Measurements from ENCODE around the gene SRPX2. TPM values are rescaled to one million over a fixed set of nuclear protein-coding genes. Genes with fewer than 3 reads are reported as not detected.

Gene SRPX2, protein sequence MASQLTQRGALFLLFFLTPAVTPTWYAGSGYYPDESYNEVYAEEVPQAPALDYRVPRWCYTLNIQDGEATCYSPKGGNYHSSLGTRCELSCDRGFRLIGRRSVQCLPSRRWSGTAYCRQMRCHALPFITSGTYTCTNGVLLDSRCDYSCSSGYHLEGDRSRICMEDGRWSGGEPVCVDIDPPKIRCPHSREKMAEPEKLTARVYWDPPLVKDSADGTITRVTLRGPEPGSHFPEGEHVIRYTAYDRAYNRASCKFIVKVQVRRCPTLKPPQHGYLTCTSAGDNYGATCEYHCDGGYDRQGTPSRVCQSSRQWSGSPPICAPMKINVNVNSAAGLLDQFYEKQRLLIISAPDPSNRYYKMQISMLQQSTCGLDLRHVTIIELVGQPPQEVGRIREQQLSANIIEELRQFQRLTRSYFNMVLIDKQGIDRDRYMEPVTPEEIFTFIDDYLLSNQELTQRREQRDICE
- 1 to 10 TPM; 4.9 to 7.3 (median 5.1) TPM for total RNA-seq
- polyA plus RNA-seq, result 1 to 10 TPM; 2.1 to 2.8 (median 2.3) TPM
- long read RNA-seq, donor 1, result 0 reads
- long read RNA-seq, donor 2, full-length matches to known transcripts, result 1 of 2 reads
- long read RNA-seq, donor 2, partial matches to known transcripts, result 0 of 2 reads
- long read RNA-seq, donor 2, other reads (novel, unspliced or antisense), result 1 of 2 reads

DNA sequence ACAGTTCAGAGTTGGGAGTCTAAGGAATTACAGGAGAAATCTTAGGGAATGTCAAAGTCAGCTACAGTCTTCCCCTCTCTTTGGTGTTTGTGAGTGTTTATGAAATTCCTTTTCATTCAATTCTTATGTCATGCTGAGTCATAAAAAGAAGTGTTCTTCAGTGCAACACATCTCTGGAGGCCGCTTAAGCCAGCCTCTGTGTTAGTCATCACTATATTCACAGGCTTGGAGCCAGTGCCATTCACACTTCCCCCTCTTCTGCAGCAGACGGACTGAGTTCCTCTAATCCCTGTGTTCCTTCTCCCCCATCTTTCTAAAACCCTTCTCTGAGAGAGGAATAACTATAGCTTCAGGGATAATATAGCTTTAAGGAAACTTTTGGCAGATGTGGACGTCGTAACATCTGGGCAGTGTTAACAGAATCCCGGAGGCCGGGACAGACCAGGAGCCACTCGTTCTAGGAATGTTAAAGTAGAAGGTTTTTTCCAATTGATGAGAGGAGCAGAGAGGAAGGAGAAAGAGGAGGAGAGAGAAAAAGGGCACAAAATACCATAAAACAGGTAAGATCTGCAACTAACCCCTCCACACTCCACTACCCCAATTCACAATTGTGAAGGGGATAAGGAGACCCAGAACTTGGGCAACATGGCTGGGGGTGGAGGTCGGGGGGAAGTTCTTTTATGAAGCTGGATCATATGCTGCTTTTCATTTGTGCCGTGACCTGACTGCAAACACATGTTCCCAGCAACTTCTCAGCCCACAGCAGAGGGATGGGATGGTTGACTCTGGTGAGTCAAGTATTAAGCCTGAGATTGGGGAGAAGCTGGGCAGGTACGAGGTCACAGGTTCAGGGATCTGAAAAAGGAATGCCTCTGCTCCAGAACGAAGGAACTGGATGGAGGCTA, at the start of gene SRPX2:
SRPX2 (plus strand) TSS at position 244 of the 905 bp plus-strand sequence. CDS start 2,124 bp downstream, outside the sequence.
- no peaks in the 10 kb centered on the region for H3K4me1 ChIP-seq
- no peak within 1 kb of the TSS for H3K27ac ChIP-seq
- H3K27me3 ChIP-seq (ENCODE audit: insufficient read depth in 3 of 3, low read length in 2 of 3), result peaks cover 0 to 40% (median 0%) of the 10 kb centered on the region in 3 donors
- TF ChIP-seq, protein P1, sequence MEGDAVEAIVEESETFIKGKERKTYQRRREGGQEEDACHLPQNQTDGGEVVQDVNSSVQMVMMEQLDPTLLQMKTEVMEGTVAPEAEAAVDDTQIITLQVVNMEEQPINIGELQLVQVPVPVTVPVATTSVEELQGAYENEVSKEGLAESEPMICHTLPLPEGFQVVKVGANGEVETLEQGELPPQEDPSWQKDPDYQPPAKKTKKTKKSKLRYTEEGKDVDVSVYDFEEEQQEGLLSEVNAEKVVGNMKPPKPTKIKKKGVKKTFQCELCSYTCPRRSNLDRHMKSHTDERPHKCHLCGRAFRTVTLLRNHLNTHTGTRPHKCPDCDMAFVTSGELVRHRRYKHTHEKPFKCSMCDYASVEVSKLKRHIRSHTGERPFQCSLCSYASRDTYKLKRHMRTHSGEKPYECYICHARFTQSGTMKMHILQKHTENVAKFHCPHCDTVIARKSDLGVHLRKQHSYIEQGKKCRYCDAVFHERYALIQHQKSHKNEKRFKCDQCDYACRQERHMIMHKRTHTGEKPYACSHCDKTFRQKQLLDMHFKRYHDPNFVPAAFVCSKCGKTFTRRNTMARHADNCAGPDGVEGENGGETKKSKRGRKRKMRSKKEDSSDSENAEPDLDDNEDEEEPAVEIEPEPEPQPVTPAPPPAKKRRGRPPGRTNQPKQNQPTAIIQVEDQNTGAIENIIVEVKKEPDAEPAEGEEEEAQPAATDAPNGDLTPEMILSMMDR (IDR thresholded peaks at IDR 0.05), result no peak
- H3K4me3 ChIP-seq, result peak within 1 kb of the TSS; percentile 41
- H3K36me3 ChIP-seq (ENCODE audit: insufficient read depth in 1 of 2, low read depth in 1 of 2), result no peaks in the 10 kb centered on the region
- intact Hi-C loops (cut with DNase I), result no loop called here
- no peaks in the 10 kb centered on the region for H3K9me3 ChIP-seq
- WGBS, 3 donors, result 20 to 30% (median 27%) methylated on average over 11 of the region's 11 CpGs
- peak; percentile 45 to 68 for DNase-seq
- peak; percentile 47 to 82 (median 70) for ATAC-seq

DNA sequence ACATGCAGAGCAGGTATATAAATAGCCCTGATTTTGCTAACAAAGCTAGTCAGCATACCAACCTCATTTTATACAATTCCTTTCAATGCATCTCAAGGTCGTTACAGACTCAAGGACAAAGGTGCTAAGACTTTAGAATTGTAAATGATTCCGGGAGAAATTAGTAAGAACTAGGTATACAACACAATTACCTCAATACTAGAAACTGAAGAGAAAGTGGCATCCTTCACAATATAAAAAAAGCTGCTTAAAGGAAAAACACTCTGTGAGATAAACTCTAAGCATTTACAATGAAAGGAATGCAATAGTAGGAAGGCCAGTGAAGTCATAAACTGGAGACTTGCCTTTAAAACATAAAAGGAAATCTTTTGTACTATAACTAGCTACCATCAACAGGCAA, 47.4 kb upstream of the SRPX2 start:
- DNase-seq, result no peak
- H3K27me3 ChIP-seq (ENCODE audit: insufficient read depth in 3 of 3, low read length in 2 of 3), result peaks cover 0 to 25% (median 0%) of the 10 kb centered on the region in 3 donors
- intact Hi-C loops (cut with DNase I), result no loop called here
- 48 to 59% (median 53%) methylated on average over 2 of the region's 2 CpGs for WGBS, 3 donors
- no peaks in the 10 kb centered on the region for H3K9me3 ChIP-seq
- no peak overlapping the region for H3K4me3 ChIP-seq
- no peak overlapping the region for H3K27ac ChIP-seq
- H3K4me1 ChIP-seq, result no peaks in the 10 kb centered on the region
- no peak for ATAC-seq
- no peaks in the 10 kb centered on the region for H3K36me3 ChIP-seq (ENCODE audit: insufficient read depth in 1 of 2, low read depth in 1 of 2)
- TF ChIP-seq, protein P1 (IDR thresholded peaks at IDR 0.05), result no peak

DNA sequence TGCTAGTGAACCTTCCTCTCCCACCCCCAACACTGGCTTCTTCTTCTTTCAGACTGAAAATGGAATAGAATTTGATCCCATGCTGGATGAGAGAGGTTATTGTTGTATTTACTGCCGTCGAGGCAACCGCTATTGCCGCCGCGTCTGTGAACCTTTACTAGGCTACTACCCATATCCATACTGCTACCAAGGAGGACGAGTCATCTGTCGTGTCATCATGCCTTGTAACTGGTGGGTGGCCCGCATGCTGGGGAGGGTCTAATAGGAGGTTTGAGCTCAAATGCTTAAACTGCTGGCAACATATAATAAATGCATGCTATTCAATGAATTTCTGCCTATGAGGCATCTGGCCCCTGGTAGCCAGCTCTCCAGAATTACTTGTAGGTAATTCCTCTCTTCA, 44.5 kb upstream of the SRPX2 start:
- Histone ChIP-seq H3K27ac (no peak overlapping the region), H3K4me3 (no peak overlapping the region), H3K4me1 (no peaks in the 10 kb centered on the region), H3K36me3 (ENCODE audit: insufficient read depth in 1 of 2, low read depth in 1 of 2) (no peaks in the 10 kb centered on the region), H3K9me3 (no peaks in the 10 kb centered on the region), H3K27me3 (ENCODE audit: insufficient read depth in 3 of 3, low read length in 2 of 3) (peaks cover 0 to 21% (median 0%) of the 10 kb centered on the region in 3 donors)
- DNase-seq, result no peak
- intact Hi-C loops (cut with DNase I), result no loop called here
- 74 to 91% (median 86%) methylated on average over 9 of the region's 9 CpGs for WGBS, 3 donors
- ATAC-seq, result no peak
- TF ChIP-seq, protein P1 (IDR thresholded peaks at IDR 0.05), result no peak

DNA sequence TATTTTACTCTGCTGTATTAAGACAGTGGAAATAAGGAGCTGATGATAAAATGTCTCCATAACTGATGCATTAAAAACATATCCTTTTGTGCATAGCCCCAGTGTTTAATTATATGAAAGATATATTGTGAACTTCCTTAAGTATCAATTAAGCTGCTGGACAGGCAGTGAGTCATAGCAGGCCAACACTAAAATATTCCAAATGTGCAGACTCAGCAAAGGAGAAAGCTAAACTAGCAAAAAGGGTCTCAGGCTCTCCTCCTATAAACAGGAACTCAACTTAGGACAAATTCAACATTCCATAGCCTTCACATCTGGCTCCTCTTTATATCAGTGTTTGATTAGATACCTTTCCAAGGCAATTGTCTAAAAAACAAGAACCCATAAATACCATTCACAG, 43.7 kb upstream of the SRPX2 start:
- Histone ChIP-seq H3K4me1 (no peaks in the 10 kb centered on the region), H3K4me3 (no peak overlapping the region), H3K9me3 (no peaks in the 10 kb centered on the region), H3K27me3 (ENCODE audit: insufficient read depth in 3 of 3, low read length in 2 of 3) (peaks cover 0 to 20% (median 0%) of the 10 kb centered on the region in 3 donors), H3K36me3 (ENCODE audit: insufficient read depth in 1 of 2, low read depth in 1 of 2) (no peaks in the 10 kb centered on the region), H3K27ac (no peak overlapping the region)
- no peak for DNase-seq
- intact Hi-C loops (cut with DNase I), result no loop called here
- no peak for ATAC-seq
- TF ChIP-seq, protein P1 (IDR thresholded peaks at IDR 0.05), result no peak

Data from psoas muscle (tissue), 8 donors.